ENCODE measurements around the gene CAMK4. TPM values are rescaled to one million over a fixed set of nuclear protein-coding genes. Genes with fewer than 3 reads are reported as not detected.

Gene CAMK4
- total RNA-seq: 0.44 and 0.94 TPM in 2 replicates

DNA sequence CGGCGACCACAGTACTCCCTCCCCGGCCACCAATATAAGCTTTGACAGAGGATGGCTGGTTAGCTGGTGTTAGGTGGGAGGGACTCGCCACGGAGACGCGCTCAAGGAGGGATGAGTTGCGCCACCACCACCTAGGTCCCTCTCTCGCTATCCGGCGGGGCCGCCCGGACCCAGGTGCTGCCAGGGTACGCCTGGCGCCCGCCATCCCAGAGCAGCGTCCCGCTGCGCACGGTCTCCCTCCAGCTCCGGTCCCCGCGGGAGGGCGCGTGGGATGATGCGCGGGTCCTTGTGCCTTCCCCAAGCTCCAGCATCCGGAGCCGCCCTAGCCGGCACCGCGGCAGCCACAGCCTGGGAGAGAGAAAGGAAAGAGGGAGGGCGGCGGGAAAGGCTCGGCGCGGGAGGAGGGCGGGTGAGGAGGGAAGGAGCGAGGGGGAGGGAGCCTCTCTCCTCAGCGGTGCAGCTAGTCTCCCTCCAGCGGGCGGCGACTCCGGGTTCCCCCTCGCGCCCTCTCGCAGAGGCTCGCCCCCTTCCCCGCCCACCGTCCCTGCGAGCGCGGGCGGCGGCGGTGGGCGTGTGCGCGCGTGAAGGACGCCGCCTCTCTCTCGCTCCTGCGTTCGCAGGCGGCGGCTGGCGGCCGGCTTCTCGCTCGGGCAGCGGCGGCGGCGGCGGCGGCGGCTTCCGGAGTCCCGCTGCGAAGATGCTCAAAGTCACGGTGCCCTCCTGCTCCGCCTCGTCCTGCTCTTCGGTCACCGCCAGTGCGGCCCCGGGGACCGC lies at the start of gene CAMK4:
TSS of gene CAMK4 (plus strand) at position 598 of the 774 bp plus-strand sequence. CDS start at position 698, 100 bp downstream.

DNA sequence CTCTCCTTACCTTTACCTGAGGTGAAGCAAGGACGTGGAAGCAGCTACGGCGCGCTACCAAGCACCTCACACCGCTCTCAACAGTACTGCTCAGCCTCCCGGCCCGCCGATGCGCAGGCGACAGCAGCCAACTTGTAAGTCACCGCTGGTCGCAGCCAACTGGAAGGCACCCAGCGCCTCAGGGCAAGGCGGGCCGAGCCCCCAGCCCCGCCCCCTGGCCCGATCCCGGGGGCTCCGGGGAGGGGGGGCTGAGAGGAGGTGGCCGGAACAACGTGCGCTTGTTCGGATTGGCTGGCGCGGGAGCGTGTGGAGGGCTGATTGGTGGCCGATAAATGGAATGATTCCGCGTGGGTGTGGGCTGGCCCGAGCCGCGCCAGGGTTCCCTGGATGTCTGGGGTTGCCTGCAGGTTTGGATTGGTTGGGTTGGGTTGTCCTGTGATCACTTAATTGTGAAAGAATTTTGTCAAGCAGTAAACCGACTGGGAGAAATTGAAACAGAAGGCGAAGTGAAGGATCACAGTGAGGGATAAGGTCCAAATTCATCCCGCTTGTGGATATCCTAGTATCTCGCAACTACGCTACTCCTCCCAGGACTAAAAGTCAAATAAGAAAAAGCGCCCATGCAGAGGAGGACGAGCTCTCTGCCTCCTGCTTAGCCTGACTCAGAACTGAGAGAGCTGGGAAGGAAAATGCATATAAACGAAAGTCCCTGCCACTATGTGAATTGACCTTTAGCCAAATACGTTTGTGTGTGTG lies 288.4 kb downstream of the CAMK4 start, which contains the start of gene STARD4:
TSS of gene STARD4 (minus strand) at position 161 of the 756 bp plus-strand sequence. CDS start 5,102 bp downstream, outside the sequence.

Other genes with a start within 250 kb of the CAMK4 start
- gene TSLP, start 152.7 kb upstream of the CAMK4 start, total RNA-seq: 0.24 and 0.94 TPM in 2 replicates
- gene WDR36, start 132.0 kb upstream of the CAMK4 start, total RNA-seq: 21.0 and 25.6 TPM in 2 replicates